ENCODE measurements around the gene NID1. TPM values are rescaled to one million over a fixed set of nuclear protein-coding genes. Genes with fewer than 3 reads are reported as not detected.

Gene NID1
- total RNA-seq, 1 donor from 2014 or later = 158 TPM

DNA sequence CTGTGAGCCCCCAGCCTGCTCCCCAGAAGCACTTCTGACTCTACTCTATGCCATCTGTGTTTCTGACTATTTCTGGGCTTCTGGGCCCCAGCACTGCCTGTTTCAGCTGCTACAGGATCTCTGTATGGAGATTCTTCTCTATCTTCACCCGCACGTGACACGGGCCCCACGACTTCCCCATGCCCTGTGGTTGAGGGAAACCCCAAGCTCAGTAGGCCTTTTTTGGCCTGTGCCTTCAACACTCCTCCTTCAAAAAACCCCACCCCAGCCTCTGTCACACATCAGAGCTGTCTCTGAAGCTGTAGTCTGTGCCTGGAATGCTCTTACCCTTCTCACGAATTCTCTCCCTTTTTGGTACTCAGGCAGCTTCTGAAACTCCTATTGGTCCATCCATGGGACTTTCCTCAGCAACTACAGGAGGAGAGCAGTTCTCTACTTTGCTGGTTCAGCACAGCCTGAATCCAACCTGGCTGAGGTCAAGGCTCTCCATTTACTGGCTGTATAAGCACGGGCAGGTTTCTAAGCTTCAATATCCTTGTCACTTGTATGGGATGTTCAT, 2.0 kb upstream of the NID1 start:
- peak; percentile 67 for DNase-seq

DNA sequence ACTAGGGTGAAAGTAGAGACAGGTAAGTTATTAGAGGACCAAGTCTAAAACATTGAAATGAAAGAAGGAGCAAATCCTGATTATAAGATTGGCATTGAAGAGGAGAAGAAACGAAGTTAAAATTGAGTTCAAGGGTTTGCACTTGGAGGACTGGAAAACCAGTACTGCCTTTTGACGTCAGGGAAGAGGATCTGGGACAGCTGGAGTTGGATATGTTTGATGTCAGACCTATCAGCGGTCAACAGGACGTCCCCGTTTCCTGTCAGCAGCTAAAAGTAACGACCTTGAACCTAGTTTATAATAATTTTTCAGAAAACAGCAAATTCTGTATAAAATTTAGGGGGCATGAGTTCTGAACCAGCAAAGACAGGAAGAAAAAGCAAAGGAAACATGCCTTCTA, 1.2 kb upstream of the NID1 start:
- peak; percentile 35 for DNase-seq

DNA sequence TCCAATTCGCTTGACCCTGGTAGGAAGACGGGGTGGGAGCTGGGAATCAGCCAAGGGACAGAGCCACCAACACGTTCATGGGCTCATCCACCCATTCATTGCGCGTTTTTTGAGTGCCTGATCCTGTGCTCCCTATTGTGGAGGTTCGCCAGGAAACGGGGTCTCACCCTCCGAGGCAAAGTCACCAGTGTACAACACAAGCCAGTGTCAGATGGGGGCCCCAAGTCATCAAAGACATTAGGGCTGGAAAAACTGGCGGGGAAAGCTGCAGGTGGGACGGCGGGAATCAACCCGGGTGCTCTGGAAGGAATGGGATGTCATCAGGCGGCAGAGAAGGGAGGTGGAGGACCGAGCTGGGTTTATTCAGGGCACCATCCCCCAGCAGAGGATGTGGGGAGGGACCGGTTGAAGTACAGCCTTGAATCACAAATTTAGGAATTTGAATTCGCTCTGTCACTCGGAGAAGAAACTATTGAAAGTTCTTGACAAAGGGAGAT, 667 bp upstream of the NID1 start:
- DNase-seq = peak; percentile 25

DNA sequence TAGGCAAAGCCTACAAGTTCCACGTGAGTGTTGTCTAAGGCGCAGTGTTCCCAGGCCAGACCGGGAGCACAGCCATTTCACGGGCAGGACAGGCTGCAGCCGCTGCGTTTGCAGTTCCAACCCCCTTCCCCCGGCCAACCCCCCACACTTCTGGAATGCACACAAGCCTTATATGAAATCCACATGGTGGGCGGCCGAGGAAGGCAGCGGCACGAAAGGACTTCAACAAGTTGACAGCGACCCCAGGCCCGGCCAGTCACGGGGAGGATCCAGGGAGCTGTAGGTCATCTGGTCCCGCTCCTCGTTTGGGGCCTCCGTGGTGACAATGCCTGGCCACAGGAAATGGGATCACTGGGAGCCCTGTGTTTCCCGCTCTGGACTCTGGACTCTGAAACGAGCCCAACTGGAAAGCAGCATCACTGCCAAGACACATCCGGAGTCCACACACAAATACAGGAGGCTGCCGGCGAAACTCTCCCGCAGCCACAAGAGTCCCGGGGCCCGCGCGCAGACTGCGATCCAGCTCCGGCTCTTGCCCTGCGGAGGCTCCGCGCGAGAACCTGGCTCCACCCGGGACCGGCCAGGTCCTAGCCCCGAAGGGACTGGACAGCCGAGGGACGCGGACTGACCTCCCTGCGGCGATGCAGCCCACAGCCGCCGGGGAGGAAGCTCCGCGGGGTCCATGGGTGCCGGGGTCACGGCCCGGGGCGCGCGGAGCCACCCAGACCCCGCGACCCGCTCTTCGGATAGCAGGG, 794 bp downstream of the NID1 start:
- DNase-seq = peak; percentile 86

DNA sequence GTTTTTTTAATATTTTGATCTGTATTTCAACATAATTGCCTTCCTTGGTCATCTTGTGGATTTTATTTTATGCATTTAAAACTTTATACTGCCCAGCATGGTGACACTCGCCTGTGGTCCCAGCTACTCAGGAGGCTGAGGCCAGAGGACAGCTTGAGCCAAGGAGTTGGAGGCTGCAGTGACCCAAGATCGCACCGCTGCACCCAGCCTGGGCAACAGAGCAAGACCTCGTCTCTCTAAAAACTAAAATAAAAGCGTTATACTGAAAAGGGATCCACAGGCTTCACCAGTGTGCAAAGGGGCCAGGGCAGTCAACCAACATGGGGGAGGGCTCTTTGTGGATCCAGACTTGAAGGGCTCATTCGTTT, 1.4 kb downstream of the NID1 start:
- no peak for DNase-seq

DNA sequence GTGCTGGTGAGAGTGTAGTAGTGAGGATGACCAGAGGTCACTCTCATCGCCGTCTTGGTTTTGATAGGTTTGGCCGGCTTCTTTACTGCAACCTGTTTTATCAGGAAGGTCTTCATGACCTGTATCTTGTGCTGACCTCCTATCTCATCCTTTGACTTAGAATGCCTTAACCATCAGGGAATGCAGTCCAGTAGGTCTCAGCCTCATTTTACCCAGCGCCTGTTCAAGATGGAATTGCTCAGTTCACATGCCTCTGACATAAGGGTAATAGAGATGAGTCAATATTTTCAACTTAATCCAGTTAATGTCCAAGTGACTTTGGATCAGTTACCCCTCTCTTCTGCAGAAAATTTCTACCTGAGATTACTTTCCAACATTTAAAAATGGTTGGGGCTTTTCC, 4.6 kb downstream of the NID1 start:
- no peak for DNase-seq

DNA sequence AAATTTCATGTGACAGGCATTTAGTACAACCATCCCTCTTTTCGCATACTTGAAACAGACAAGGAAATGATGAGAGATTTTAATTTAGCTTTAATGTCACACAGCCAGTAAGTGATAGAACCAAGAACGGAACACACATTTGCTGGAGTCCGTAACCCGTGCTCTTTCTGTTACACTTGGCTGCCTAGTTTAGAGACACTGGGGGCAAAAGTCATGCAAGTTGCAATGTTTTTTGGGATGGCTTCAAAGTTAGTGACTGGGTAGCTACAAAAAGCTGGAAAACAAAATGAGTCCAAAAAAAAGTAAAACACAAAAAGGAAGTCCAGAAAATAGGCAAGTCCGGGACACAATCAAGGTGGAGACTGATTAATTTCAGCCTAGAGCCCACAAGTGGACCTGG, 5.9 kb downstream of the NID1 start:
- no peak for DNase-seq

DNA sequence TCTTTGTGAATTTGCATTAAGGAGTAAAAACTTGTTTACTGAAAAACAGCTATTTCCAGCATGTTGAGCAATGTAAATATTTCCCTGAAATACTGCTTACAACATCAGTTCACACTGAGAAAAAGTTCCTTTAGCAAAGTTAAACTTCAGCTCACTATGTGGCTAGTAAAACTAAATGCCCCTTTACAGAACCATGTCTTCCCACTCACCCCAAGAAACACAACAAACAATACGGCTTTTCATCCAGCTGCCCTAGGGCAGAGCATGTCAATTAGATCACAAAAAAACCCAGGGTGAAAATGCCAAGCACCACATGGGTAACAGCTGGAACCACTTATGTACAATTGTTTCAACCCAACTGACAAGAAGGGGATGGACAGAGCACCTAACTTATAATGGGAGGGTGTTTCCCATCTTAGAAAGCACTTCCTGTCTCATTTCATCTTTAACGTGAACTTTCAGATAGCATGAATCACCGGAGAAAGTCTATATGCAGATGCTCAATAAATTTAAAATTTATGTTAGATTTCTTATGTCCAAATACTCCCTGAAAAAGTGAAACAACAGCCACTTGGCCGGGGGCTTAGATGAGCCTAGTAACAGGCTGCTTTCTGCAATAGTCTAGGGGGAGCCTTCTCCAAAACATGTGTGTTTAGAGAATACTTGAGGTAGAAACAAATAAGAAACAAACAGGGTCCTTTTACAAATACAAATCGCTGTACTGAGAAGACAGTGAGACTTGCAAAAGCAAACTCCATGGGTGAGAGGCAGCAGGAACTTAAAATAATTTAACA, 6.6 kb downstream of the NID1 start:
- DNase-seq = peak; percentile 85

DNA sequence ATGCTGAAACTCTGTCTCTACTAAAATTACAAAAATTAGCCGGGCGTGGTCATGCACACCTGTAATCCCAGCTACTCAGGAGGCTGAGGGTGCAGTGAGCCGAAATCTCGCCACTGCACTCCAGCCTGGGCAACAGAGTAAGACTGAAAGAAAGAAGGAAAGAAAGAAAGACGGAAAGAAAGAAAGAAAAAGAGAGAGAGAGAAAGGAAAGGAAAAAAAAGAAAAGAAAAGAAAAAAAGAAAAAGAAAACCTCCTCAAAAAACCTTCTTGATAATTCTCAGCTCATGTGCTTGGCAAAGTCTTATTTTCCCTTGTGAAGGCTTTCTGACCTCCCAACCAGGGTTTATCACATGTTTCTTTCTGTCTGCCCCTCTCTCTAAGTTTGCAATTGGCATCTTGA, 7.3 kb downstream of the NID1 start:
- DNase-seq = no peak

DNA sequence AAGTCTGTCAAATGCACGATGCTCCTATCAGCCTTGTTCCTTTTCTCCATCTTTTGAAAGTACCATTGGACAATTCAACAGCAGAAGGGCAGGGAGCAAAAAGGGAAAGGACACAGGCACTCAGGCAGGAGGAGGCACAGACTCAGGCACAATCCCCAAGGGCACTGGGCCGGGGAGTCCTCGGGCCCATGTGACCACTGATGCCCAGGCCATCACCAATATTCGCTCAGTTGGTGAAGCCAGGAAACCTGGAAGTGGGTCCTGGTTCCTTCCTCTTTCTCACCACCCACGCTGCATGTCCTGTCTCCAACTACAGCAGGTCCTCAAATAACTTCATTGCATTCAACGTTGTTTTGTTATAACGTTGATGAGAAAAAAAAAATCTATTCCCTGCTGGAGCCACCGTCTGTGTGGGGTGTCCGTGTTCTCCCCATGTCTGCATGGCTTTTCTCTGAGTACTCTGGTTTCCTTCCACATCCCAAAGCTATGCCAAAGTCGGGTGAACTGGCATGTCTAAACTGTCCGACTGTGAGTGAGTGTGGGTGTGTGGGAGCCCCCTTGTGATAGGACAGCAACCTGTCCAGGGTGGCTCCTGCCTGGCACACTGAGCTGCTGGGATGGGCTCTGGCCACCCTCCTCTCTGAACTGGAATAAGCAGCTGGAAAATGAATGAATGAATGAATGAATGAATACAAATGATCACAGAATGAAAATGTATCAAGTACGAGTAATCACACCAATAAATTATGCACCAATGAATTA, 12.5 kb downstream of the NID1 start:
- DNase-seq = no peak

DNA sequence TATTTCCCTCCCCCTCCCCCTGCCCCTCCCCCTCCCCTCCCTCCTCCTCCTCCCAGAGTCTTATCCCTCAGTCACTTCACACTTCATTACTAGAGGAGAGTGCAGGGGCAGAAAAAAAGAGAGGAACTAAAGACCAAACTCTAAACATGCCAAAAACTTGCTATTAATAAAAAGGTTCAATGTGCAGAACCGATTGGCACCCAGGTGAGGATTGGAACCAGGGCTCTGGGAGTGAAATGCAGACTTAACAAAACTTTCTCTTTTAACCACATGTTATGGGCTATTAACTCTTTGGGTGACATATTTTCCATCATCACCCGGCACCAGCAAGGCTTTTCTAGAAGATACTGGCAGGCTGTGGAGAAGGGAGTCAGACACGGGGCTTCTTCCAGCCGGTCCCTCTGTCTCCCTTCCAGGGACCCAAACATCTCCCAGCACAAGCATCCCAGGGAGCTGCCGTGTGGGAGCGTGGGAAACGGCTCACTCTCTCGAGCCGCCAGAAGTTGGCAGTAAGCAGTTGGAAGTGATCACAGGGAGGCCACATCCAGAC, 13.6 kb downstream of the NID1 start:
- peak; percentile 29 for DNase-seq

DNA sequence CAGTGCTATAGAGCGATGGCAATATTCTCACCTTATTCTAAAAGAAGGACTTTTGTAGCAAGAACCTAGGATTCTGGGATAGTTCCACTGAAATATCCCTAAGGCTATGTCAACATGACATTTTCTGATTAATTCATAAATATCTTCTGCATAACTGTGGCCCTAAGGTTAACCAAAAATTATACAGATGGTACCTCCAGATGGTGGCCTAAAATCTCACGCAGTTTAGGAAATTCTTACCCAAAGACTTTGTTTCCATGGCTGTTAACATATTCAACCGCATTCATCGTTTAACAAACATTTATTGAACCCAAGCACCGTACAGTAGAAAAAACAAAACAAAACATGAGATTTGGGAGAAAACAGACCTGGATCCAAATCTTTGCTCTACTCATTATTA, 19.1 kb downstream of the NID1 start:
- DNase-seq = no peak

DNA sequence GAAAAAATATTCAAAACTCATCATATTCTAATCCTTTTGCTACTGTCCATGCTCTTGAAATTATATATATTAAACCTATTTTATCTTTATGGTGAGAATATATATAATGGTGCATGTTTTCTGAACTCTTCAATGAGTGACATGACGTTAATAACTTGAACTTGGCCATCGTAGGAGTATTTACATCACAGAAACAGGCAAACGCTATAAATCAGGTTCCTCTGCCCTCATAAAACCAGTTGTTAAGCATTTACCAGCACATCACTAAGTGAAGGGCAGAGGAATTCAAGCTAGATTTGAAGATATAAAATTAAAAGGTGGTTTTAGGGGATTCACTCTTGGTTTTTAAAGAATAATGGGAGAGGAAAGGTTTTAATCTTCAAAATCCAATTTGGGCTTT, 20.5 kb downstream of the NID1 start:
- no peak for DNase-seq

DNA sequence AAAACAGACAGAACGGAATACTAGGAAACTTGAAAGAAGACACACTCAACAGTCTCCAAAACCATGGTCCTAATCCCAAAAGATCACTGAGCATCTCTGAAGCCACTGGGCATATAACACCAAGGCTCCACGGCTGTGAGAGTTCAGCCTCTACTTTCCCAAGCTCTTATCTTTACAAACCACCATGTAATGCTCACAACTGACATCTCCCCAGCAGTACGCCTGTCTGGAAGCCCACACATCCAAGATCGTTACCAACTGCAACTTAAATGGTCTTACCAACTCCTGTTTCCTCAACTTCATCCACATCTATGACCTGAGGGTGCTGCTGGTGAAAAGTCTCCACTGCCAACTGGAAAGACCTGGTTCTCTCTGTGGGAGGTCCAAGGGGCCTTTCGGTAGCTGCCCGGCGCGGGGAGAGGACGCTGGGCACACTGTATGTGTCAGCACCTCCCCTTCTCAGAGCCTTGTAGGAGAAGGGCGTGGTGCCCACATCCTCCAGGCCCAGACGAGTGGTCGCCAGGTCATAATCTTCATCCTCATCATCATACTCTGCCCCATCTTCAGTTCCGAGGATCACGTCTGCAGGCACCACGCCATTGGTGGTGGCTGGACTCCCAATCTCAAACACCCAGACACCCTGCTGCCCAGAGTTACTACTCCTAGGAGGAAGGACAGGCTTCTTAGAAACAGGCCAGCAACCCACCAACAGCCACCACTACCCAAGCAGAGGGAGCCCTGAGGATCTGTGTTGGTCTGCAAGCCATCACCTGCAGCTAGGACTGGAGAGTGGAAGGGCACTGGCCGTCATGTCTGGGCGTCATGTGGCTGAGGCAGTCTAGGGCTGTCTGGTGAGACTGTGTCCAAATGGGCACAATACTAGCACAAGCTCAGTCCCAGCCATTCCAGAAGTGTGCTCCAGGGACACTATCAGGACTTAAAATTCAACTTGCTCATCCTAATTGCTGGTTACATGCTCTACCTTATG, 23.0 kb downstream of the NID1 start:
- DNase-seq = no peak

DNA sequence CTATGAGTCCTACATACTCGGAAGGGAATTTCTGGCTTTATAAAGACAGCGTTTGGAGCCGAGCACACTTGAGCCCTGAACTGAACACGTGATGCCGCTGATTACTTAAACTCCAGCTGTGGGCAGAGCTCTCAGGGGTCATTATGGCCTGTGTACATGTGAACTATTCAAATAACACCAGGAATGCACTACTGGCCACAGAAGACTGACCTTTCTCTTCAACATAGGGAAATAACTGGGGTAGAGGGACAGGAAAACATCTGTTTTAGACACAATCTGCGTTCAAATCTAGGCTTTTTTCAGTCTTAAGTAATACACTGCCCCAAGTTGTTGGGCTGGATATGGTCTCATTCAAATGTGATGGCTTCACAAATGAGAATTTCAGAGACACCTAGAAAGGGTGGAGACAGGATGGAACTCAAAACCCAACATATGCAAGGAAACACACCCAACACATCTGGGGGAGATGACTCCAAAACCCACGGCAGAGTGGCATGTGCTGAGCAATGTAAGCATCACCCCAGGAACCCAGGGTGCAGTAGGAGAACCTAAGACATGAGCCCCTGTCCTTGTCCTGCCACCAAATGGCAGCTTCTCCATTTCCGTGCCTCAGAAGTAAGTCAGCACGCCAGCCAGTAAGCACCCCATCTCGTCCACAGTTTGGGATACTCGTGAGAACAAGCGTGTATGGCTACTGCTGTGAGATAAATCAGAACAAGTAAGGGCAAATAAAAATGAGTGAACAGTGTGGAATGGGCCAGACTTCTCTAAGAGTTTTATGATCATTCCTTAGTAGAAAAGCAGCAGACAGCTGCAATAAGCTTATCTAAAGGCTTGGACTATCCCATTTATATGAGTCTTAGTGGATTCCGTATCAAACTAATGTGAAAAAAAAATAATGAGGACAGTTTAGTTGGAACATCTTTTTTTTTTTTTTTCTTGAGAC, 24.9 kb downstream of the NID1 start:
- peak; percentile 32 for DNase-seq

DNA sequence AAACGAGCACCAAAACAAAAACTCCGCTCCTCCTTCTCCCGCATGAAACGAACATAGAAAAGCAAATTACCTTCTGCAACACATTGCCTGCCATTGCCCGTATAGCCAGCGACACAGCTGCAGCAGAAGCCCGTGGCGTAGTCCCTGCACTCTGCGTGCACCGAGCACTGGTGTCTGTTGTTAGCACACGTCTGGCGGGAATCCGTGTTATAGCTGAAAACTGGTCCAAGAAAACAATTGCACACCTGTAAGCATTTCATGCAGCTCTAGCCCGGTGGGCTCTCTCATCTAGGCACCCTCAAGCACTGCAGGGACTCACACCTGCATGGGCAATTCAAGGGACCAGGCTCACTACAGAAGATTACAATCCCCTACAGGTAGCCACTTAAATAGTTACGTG, 26.9 kb downstream of the NID1 start:
- DNase-seq = no peak

DNA sequence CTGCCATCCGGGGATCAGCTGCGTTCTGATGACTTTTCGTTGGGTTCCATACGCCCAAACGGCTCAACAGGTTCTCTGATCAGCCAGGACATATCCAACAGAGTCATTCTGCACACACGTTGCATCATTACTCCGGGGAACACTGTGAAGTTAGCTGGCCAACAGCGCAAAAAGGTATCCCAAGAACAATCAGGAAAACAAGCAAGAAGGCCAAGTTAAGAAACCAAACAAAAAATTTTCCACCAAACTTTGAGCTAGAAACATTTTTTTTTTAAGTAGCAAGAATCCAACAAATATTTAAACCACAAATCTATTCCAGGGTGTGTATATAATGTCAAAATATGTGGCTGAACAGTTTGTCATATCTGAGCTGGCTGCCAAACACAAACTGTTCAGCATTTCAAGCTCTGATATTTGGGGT, 29.2 kb downstream of the NID1 start:
- DNase-seq = peak; percentile 27

DNA sequence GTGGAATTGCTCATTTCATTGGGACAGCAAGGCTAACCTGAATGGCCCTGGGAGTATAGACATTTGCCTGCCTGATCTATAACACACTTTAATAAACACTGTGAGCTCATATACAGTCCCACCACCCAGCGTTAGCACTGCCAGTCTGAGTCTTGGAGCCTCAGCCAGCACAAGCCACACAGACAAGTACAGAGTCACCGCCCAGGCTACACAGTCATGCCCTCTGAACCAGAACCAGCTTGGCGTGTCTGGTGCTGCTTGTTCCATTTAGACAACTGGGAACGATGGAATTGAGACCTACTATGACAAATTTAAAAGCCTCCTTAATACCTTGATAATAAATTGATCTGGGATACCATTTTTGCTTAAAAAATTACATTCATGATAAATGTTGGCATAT, 31.6 kb downstream of the NID1 start:
- no peak for DNase-seq

DNA sequence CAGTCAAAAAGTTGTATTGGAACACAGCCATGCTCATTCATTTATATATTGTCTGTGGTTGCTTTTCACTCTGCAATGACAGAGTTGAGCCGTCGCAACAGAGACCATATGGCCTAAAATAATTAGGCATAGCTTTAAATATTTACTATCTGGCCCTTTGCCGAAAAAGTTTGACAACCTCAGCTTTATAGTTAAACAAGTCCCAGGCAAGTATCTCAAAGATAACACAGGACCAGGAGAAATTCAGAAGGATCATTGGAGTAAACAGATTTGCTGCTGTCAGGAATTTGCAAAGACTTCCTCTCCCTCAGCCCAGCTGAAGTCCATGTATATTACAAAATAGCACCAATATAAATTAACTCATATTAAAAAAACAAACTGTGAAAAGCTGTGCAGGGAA, 34.4 kb downstream of the NID1 start:
- DNase-seq = no peak

DNA sequence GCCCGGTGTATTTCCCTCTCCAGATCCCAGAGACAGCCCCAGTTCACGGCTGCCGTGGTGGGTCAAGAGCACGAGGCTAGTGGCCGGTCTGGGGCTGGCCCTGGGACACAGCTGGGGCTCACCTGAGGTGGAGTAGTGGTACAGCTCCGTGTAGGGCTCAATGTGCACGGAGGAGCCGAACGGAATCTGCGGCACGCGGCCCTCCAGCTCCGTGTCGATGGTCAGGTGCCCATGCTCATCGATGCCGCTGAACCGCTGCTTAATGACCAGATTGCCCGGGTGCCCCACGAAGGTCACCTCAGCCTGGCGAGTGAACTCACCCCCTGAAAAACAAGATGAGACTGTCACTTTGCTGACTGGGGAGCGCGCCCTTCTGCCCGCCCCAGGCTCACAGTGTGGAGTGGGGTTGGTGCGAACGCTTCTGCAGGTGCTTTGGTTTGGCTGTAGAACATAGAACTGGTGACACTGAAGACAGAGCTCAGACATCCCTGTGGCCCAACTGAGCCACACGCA, 35.4 kb downstream of the NID1 start:
- no peak for DNase-seq

Data from tongue (tissue), 2 donors.